OCI-LY1 (cell line): ENCODE measurements around the gene NUFIP1.

Experiments used
- CTCF ChIP-seq: fragments of 200-600 bp; sonication (generic), shearing (Covaris generic); IDR thresholded peaks from 2 replicates; pipeline ENCODE4 v1.5.1; 2017; ENCODE audit warnings: mild to moderate bottlenecking, antibody characterized with exemption, low read length, moderate library complexity, mixed read lengths
- EZH2 ChIP-seq: fragments of 200-600 bp; sonication (generic), shearing (Covaris generic); IDR thresholded peaks from 2 replicates; pipeline ENCODE4 v1.8.0; 2017; ENCODE audit warnings: borderline replicate concordance, mixed run types, mild to moderate bottlenecking, antibody characterized with exemption, low read length, moderate library complexity, mixed read lengths

DNA sequence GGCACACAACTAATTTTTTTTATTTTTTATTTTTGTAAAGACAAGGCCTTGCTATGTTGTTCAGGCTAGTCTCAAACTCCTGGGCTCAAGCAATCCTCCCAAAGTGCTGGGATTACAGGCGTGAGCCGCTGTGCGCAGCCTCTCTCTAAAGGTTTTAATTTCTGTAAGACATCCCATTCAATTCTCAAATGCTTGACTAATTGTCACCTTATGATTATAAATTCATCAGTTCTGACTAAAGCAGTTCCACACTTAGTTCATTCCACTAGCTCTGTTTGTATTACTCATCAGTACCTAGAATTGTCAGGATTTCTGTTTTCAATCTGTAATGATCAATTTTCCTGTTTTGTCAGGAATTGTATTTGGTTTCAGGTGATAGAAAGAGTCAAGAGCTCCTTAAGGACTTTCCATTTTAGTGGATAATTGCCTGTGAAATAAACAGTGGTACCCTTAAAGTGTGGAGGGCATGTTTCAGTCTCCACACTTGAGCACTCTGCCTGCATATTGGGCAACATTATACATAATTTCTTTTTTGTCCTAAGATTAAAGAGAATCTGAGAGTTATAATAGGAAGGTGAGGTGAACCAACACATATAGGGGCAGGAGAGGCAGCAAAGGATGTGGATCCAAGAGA lies 27.6 kb upstream of the NUFIP1 start:
- TF ChIP-seq CTCF (no peak), EZH2 (no peak)
